GM18909 (cell line): ENCODE data around the gene ZFHX3.

Experiments
- ATAC-seq: cut with Tn5 transposase; IDR thresholded peaks from one replicate; pipeline ENCODE4 v1.9.1; 2021; ENCODE audit warnings: mild to moderate bottlenecking; ENCODE audit not compliant: unreplicated experiment, poor library complexity

Gene ZFHX3

DNA sequence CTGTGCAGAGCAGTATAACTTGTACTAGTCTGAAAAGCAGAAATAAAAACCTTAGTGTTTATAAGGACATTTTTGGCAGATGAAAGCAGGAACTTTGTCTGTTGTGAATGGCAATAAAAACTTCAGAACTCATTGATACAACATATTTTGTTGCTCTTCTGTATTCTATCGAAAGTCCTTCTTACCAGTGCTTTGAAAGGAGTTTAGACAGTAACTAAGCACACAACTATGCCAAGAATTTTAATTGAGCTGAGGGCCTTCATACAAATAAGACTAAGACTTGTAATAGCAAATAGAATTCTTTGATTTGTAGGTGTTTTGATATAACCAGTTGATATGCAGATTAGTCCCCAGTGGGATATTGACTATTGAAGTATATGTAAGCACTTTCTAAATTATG is 308.4 kb downstream of the ZFHX3 start:
- no peak for ATAC-seq

DNA sequence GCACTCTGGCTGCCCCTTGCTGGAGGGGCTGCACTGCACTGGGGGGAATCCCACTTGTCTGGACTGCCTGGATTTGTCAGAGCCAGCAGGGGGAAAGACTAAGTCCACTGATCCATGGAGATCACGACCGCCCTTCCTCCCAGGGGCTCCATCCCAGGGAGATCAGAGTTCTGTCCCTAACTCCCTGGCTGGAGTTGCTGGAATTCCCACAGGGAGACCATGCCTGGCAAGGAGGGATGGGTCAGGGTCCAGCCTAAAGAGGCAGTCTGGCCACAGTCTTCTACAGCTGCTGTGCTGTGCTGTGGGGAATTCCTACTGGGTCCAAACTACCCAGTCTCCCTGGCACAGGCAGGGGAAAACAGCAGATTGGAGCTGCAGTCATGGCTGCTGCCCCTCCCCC is 311.9 kb downstream of the ZFHX3 start:
- no peak for ATAC-seq
